HUDEP-2 (cell line): ENCODE measurements around the gene AREG.

Experiments
- DNase-seq, 76 experiments: peaks; one replicate each; lab custom pipeline; 2025; ENCODE audit not compliant: unreplicated experiment in 76 of 76; lab: John Stamatoyannopoulos, UW

AREG gene

GRCh38 chr4:74456056-74456744, 11.3 kb downstream of the AREG start:
- DNase-seq, result no peak

GRCh38 chr4:74456849-74457395, 12.0 kb downstream of the AREG start:
- no peak for DNase-seq

GRCh38 chr4:74460833-74461232, 15.9 kb downstream of the AREG start:
- DNase-seq, result no peak

- DNase-seq, result no peak
Measured at GRCh38 chr4:74463123-74463522, 18.2 kb downstream of the AREG start.

GRCh38 chr4:74464291-74464690, 19.4 kb downstream of the AREG start:
- DNase-seq, result no peak

GRCh38 chr4:74466242-74466641, 21.3 kb downstream of the AREG start:
- DNase-seq, result no peak

- DNase-seq, result no peak
Measured at GRCh38 chr4:74471264-74471663, 26.3 kb downstream of the AREG start.

GRCh38 chr4:74473155-74473811, 28.3 kb downstream of the AREG start:
- no peak for DNase-seq

- no peak for DNase-seq
Measured at GRCh38 chr4:74474345-74475090, 29.6 kb downstream of the AREG start.

GRCh38 chr4:74475091-74475800, 30.3 kb downstream of the AREG start:
- no peak for DNase-seq

- DNase-seq, result no peak
Measured at GRCh38 chr4:74475946-74476345, 31.0 kb downstream of the AREG start.

GRCh38 chr4:74479009-74479408, 34.1 kb downstream of the AREG start:
- no peak for DNase-seq

GRCh38 chr4:74480267-74480666, 35.3 kb downstream of the AREG start:
- DNase-seq, result no peak

- no peak for DNase-seq
Measured at GRCh38 chr4:74481891-74482609, 37.1 kb downstream of the AREG start.

GRCh38 chr4:74483226-74483911, 38.4 kb downstream of the AREG start:
- no peak for DNase-seq

- no peak for DNase-seq
Measured at GRCh38 chr4:74486905-74487304, 42.0 kb downstream of the AREG start.

- DNase-seq, result no peak
Measured at GRCh38 chr4:74487771-74488170, 42.8 kb downstream of the AREG start.

GRCh38 chr4:74490736-74491135, 45.8 kb downstream of the AREG start:
- DNase-seq, result no peak

- no peak for DNase-seq
Measured at GRCh38 chr4:74499986-74500781, 55.2 kb downstream of the AREG start.
